ENCODE results near the gene CTNNA2.
"Not testable (repeated sequence)": the region's sequence is repeated elsewhere in the genome, so short reads cannot be mapped to it uniquely, and the experiment has no call there.

The CTNNA2 gene

GRCh38 chr2:80154231-80154915 is 641.5 kb downstream of the CTNNA2 start:
- FAIRE-seq, result no peak

GRCh38 chr2:80164375-80164774 is 651.5 kb downstream of the CTNNA2 start:
- no peak for FAIRE-seq

GRCh38 chr2:80166483-80167171 is 653.8 kb downstream of the CTNNA2 start:
- no peak for FAIRE-seq

GRCh38 chr2:80167284-80167808 is 654.5 kb downstream of the CTNNA2 start:
- no peak for FAIRE-seq

GRCh38 chr2:80168037-80168436 is 655.2 kb downstream of the CTNNA2 start:
- FAIRE-seq, result no peak

- FAIRE-seq, result no peak
Measured at GRCh38 chr2:80168801-80169200, 656.0 kb downstream of the CTNNA2 start.

- no peak for FAIRE-seq
Measured at GRCh38 chr2:80169811-80170594, 657.2 kb downstream of the CTNNA2 start.

GRCh38 chr2:80185091-80185490 is 672.2 kb downstream of the CTNNA2 start:
- FAIRE-seq, result no peak

GRCh38 chr2:80186262-80186661 is 673.4 kb downstream of the CTNNA2 start:
- FAIRE-seq, result no peak

GRCh38 chr2:80187156-80187555 is 674.3 kb downstream of the CTNNA2 start:
- no peak for FAIRE-seq

- FAIRE-seq, result no peak
Measured at GRCh38 chr2:80190166-80190565, 677.3 kb downstream of the CTNNA2 start.

- FAIRE-seq, result no peak
Measured at GRCh38 chr2:80193566-80193965, 680.7 kb downstream of the CTNNA2 start.

- no peak for FAIRE-seq
Measured at GRCh38 chr2:80195034-80195433, 682.2 kb downstream of the CTNNA2 start.

GRCh38 chr2:80198042-80198441 is 685.2 kb downstream of the CTNNA2 start:
- no peak for FAIRE-seq

GRCh38 chr2:80199504-80199903 is 686.7 kb downstream of the CTNNA2 start:
- FAIRE-seq, result no peak

- not testable (repeated sequence) for FAIRE-seq
Measured at GRCh38 chr2:80203929-80204328, 691.1 kb downstream of the CTNNA2 start.

GRCh38 chr2:80205498-80205897 is 692.6 kb downstream of the CTNNA2 start:
- FAIRE-seq, result peak; percentile 33

- no peak for FAIRE-seq
Measured at GRCh38 chr2:80209458-80209857, 696.6 kb downstream of the CTNNA2 start.

- no peak for FAIRE-seq
Measured at GRCh38 chr2:80217446-80217845, 704.6 kb downstream of the CTNNA2 start.

GRCh38 chr2:80222644-80223043 is 709.8 kb downstream of the CTNNA2 start:
- no peak for FAIRE-seq

GRCh38 chr2:80231421-80231820 is 718.6 kb downstream of the CTNNA2 start:
- no peak for FAIRE-seq

- FAIRE-seq, result no peak
Measured at GRCh38 chr2:80233333-80233732, 720.5 kb downstream of the CTNNA2 start.

GRCh38 chr2:80238692-80239469 is 726.0 kb downstream of the CTNNA2 start:
- peak; percentile 83 for FAIRE-seq
